GM19240 (cell line): ENCODE results near the gene TTC7B.

Experiments
- DNase-seq: peaks from one replicate; pipeline ENCODE4 v3.0.0; 2011; ENCODE audit warnings: low spot score; ENCODE audit not compliant: insufficient read length

Gene TTC7B

GRCh38 chr14:90805662-90806540 is 10.3 kb downstream of the TTC7B start:
- no peak for DNase-seq

- no peak for DNase-seq
These were observed 11.2 kb downstream of the TTC7B start for GRCh38 chr14:90805084-90805391.

- no peak for DNase-seq
These were observed 11.7 kb downstream of the TTC7B start for GRCh38 chr14:90804292-90805083.

- no peak for DNase-seq
These were observed 13.0 kb downstream of the TTC7B start for GRCh38 chr14:90803249-90803648.

GRCh38 chr14:90799420-90799819 is 16.8 kb downstream of the TTC7B start:
- DNase-seq: no peak

- DNase-seq: no peak
These were observed 18.3 kb downstream of the TTC7B start for GRCh38 chr14:90797919-90798318.

- no peak for DNase-seq
These were observed 18.8 kb downstream of the TTC7B start for GRCh38 chr14:90797451-90797850.

- no peak for DNase-seq
These were observed 19.9 kb downstream of the TTC7B start for GRCh38 chr14:90796329-90796728.

GRCh38 chr14:90795744-90796143 is 20.5 kb downstream of the TTC7B start:
- no peak for DNase-seq

GRCh38 chr14:90791486-90791885 is 24.7 kb downstream of the TTC7B start:
- DNase-seq: no peak

GRCh38 chr14:90788031-90788430 is 28.2 kb downstream of the TTC7B start:
- DNase-seq: no peak

GRCh38 chr14:90785876-90786450 is 30.3 kb downstream of the TTC7B start:
- no peak for DNase-seq

GRCh38 chr14:90785471-90785870 is 30.8 kb downstream of the TTC7B start:
- no peak for DNase-seq

GRCh38 chr14:90784621-90785270 is 31.5 kb downstream of the TTC7B start:
- no peak for DNase-seq

GRCh38 chr14:90783344-90783743 is 32.9 kb downstream of the TTC7B start:
- DNase-seq: no peak

- DNase-seq: no peak
These were observed 33.3 kb downstream of the TTC7B start for GRCh38 chr14:90782892-90783291.

GRCh38 chr14:90781876-90782275 is 34.4 kb downstream of the TTC7B start:
- no peak for DNase-seq

GRCh38 chr14:90781344-90781761 is 34.9 kb downstream of the TTC7B start:
- no peak for DNase-seq

GRCh38 chr14:90780519-90780918 is 35.7 kb downstream of the TTC7B start:
- no peak for DNase-seq

- DNase-seq: no peak
These were observed 37.5 kb downstream of the TTC7B start for GRCh38 chr14:90778571-90779255.

- DNase-seq: no peak
These were observed 38.3 kb downstream of the TTC7B start for GRCh38 chr14:90777830-90778485.
